Breast epithelium (tissue), 3 donors: ENCODE data around the gene MYLIP.

Experiments
- POLR2A ChIP-seq: fragments of 450-650 bp; IDR thresholded peaks from one replicate; pipeline ENCODE4 v1.6.1; 2016; ENCODE audit warnings: antibody characterized with exemption, mild to moderate bottlenecking, moderate library complexity
- POLR2AphosphoS5 ChIP-seq, 3 donors: sonication (generic); formaldehyde crosslinking; IDR thresholded peaks; one replicate each; pipeline ENCODE4 v1.6.1; 2017; ENCODE audit warnings: antibody characterized with exemption in 3 of 3
- TF ChIP-seq, protein P1 (sequence below), 3 donors: fragments of 450-650 bp; IDR thresholded peaks; one replicate each; pipeline ENCODE4 v1.5.1; 2016 to 2017; ENCODE audit warnings: antibody characterized with exemption in 3 of 3, mild to moderate bottlenecking in 3 of 3, moderate library complexity in 3 of 3

DNA sequence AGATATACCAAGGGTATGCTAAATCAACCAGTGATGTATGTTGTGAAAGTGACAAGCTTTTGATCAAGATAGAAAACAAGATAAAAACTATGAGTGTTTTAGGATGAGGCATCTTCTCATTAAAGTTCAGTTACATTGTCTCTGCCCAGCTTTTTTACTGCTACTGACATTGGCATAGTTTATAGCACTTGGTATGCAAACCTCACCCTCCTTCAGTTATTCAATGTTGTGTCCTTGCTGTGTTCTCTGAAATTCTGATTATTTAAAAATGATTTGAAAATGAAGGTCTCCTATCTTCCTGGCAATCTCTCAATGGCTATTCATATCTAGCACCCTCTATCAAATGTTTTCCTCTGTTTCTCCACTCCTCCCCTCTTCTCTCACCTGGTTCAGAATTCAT, 6.7 kb upstream of the MYLIP start:
- TF ChIP-seq, protein P1, sequence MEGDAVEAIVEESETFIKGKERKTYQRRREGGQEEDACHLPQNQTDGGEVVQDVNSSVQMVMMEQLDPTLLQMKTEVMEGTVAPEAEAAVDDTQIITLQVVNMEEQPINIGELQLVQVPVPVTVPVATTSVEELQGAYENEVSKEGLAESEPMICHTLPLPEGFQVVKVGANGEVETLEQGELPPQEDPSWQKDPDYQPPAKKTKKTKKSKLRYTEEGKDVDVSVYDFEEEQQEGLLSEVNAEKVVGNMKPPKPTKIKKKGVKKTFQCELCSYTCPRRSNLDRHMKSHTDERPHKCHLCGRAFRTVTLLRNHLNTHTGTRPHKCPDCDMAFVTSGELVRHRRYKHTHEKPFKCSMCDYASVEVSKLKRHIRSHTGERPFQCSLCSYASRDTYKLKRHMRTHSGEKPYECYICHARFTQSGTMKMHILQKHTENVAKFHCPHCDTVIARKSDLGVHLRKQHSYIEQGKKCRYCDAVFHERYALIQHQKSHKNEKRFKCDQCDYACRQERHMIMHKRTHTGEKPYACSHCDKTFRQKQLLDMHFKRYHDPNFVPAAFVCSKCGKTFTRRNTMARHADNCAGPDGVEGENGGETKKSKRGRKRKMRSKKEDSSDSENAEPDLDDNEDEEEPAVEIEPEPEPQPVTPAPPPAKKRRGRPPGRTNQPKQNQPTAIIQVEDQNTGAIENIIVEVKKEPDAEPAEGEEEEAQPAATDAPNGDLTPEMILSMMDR (IDR thresholded peaks at IDR 0.05): no peak
- TF ChIP-seq POLR2A: no peak
- TF ChIP-seq POLR2AphosphoS5 (IDR thresholded peaks at IDR 0.05): no peak
